ENCODE results near the gene NID2. TPM values are rescaled to one million over a fixed set of nuclear protein-coding genes. Genes with fewer than 3 reads are reported as not detected.

Gene NID2
- total and polyA plus RNA-seq, 3 donors from 2014 or later, result 5.3 to 10.6 (median 8.1) TPM

GRCh38 chr14:51993285-51993920, 75.5 kb downstream of the NID2 start:
- TF ChIP-seq POLR2A (IDR thresholded peaks at IDR 0.05) (no peak), CTCF (IDR thresholded peaks at IDR 0.05) (no peak)
- H3K4me1 ChIP-seq, result peaks cover 22% of the 10 kb centered on the region
- peak overlapping the region in 1 of 2 donors; percentile 3 for H3K27ac ChIP-seq
- H3K4me3 ChIP-seq, result no peak overlapping the region
- DNase-seq, result no peak
- H3K27me3 ChIP-seq, result no peaks in the 10 kb centered on the region
- 60 to 76% methylated on average over 3 of the region's 3 CpGs for WGBS, 2 donors
- no peaks in the 10 kb centered on the region for H3K9me3 ChIP-seq
- no peaks in the 10 kb centered on the region for H3K36me3 ChIP-seq (ENCODE audit: low read depth, missing control alignments)
- intact Hi-C loops (cut with DNase I; ENCODE audit: low total_unique reads), result no loop called here

GRCh38 chr14:51990488-51990887, 78.4 kb downstream of the NID2 start:
- Histone ChIP-seq H3K27me3 (no peaks in the 10 kb centered on the region), H3K27ac (peak overlapping the region; percentile 44 to 88), H3K9me3 (no peaks in the 10 kb centered on the region), H3K36me3 (ENCODE audit: low read depth, missing control alignments) (no peaks in the 10 kb centered on the region), H3K4me1 (peaks cover 23% of the 10 kb centered on the region), H3K4me3 (peak overlapping the region in 1 of 2 donors; percentile 98)
- 39 to 57% methylated on average over 3 of the region's 3 CpGs for WGBS, 2 donors
- TF ChIP-seq POLR2A (IDR thresholded peaks at IDR 0.05), result no peak
- TF ChIP-seq CTCF (IDR thresholded peaks at IDR 0.05), result no peak
- no peak for DNase-seq
- intact Hi-C loops (cut with DNase I; ENCODE audit: low total_unique reads), result no loop called here

- H3K36me3 ChIP-seq (ENCODE audit: low read depth, missing control alignments), result no peaks in the 10 kb centered on the region
- whole genome bisulfite sequencing, 2 donors, result 1% methylated on average over 33 to 71 of the region's 72 CpGs
- no peaks in the 10 kb centered on the region for H3K9me3 ChIP-seq
- H3K27ac ChIP-seq, result peak within 1 kb of the TSS; percentile 81 to 88
- no peaks in the 10 kb centered on the region for H3K27me3 ChIP-seq
- peak in 1 of 3 experiments; percentile 5 for TF ChIP-seq CTCF (IDR thresholded peaks at IDR 0.05)
- no peak for TF ChIP-seq POLR2A (IDR thresholded peaks at IDR 0.05)
- peak within 1 kb of the TSS; percentile 88 to 98 for H3K4me3 ChIP-seq
- intact Hi-C loops (cut with DNase I; ENCODE audit: low total_unique reads), result no loop called here
- peak; percentile 96 for DNase-seq
- H3K4me1 ChIP-seq, result peaks cover 29% of the 10 kb centered on the region
Measured at GRCh38 chr14:51989293-51990234, 79.3 kb downstream of the NID2 start, which contains the start of gene RTRAF. Gene RTRAF (plus strand): TSS chr14:51989546. CDS start chr14:51989640, 94 bp downstream.

GRCh38 chr14:51988221-51988620, 80.6 kb downstream of the NID2 start:
- intact Hi-C loops (cut with DNase I; ENCODE audit: low total_unique reads), result no loop called here
- no peak overlapping the region for H3K4me3 ChIP-seq
- WGBS, 2 donors, result 33 to 53% methylated on average over 1 of the region's 1 CpG
- no peaks in the 10 kb centered on the region for H3K27me3 ChIP-seq
- no peaks in the 10 kb centered on the region for H3K9me3 ChIP-seq
- DNase-seq, result no peak
- H3K4me1 ChIP-seq, result peaks cover 29% of the 10 kb centered on the region
- H3K27ac ChIP-seq, result peak overlapping the region; percentile 6 to 81
- H3K36me3 ChIP-seq (ENCODE audit: low read depth, missing control alignments), result no peaks in the 10 kb centered on the region
- TF ChIP-seq CTCF (IDR thresholded peaks at IDR 0.05) (no peak), POLR2A (IDR thresholded peaks at IDR 0.05) (no peak)

Data from testis (tissue), 3 donors.